Measurements from ENCODE around the gene ZNF398. TPM values are rescaled to one million over a fixed set of nuclear protein-coding genes. Genes with fewer than 3 reads are reported as not detected.

The ZNF398 gene
- total and polyA plus RNA-seq, 2 of the 13 experiments (the other 11 are each of a cell fraction or from before 2014, with no cell fraction given) = 3.0 to 8.9 TPM

DNA sequence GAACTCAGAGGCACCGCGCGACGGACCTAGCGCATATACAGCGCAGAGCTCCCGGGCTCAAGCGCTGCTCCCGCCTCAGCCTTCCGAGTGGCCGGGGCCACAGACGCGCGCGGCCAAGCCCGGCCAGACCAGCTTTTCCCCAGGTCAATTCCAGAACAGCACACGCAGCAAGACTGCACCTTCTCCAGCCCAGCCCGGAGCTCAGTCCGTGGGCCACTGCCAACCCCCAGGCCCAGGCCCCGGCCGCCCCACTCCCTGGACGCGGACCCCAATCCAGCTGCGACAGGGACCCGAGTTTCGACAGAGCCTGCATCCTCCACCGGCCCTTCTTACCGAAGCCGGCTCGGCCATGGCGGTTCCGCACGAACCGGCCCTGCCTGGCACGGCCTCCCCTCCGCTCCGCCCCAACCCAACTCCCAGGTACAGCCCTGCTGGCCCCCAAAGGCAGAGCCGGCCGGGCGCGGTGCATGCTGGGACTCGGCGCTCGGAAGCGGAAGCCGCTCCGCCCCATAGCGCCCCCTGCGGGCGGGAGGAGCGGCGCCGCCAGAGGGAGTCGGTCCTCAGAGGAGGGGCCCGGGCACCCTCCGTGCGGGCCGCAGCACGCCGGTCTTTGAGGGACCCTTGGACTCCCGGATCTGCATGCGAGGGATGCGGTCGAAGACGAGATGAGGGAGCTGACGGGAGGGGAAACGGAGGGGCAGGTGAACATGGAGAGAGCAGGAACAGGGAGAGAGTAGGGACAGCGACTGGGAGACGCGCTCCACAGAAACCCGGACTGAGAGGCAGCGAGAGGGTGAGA lies 21.2 kb upstream of the ZNF398 start, which contains the start of gene ZNF425 (continued):
- TF ChIP-seq ZNF782 (CRISPR knock-in tag; IDR thresholded peaks at IDR 0.05; ENCODE audit: borderline replicate concordance) (peak; percentile 93; the same call in 1 of the 2 replicates), MYNN (CRISPR knock-in tag; IDR thresholded peaks at IDR 0.05; ENCODE audit: low read depth) (peak; percentile 79; the same call in 1 of the 2 replicates), ZNF564 (CRISPR knock-in tag; IDR thresholded peaks at IDR 0.05) (peak; percentile 88), SP140L (CRISPR knock-in tag; IDR thresholded peaks at IDR 0.05; ENCODE audit: borderline replicate concordance) (no peak), SRSF1 (optimal IDR thresholded peaks at IDR 0.05; ENCODE audit: low read depth, low read length) (peak; percentile 93), ZFX (CRISPR knock-in tag; IDR thresholded peaks at IDR 0.05; ENCODE audit: low read depth) (peak; percentile 98), KLF11 (CRISPR knock-in tag; IDR thresholded peaks at IDR 0.05) (no peak), ZNF792 (CRISPR knock-in tag; IDR thresholded peaks at IDR 0.05) (peak; percentile 75)
- TF ChIP-seq, protein P1, sequence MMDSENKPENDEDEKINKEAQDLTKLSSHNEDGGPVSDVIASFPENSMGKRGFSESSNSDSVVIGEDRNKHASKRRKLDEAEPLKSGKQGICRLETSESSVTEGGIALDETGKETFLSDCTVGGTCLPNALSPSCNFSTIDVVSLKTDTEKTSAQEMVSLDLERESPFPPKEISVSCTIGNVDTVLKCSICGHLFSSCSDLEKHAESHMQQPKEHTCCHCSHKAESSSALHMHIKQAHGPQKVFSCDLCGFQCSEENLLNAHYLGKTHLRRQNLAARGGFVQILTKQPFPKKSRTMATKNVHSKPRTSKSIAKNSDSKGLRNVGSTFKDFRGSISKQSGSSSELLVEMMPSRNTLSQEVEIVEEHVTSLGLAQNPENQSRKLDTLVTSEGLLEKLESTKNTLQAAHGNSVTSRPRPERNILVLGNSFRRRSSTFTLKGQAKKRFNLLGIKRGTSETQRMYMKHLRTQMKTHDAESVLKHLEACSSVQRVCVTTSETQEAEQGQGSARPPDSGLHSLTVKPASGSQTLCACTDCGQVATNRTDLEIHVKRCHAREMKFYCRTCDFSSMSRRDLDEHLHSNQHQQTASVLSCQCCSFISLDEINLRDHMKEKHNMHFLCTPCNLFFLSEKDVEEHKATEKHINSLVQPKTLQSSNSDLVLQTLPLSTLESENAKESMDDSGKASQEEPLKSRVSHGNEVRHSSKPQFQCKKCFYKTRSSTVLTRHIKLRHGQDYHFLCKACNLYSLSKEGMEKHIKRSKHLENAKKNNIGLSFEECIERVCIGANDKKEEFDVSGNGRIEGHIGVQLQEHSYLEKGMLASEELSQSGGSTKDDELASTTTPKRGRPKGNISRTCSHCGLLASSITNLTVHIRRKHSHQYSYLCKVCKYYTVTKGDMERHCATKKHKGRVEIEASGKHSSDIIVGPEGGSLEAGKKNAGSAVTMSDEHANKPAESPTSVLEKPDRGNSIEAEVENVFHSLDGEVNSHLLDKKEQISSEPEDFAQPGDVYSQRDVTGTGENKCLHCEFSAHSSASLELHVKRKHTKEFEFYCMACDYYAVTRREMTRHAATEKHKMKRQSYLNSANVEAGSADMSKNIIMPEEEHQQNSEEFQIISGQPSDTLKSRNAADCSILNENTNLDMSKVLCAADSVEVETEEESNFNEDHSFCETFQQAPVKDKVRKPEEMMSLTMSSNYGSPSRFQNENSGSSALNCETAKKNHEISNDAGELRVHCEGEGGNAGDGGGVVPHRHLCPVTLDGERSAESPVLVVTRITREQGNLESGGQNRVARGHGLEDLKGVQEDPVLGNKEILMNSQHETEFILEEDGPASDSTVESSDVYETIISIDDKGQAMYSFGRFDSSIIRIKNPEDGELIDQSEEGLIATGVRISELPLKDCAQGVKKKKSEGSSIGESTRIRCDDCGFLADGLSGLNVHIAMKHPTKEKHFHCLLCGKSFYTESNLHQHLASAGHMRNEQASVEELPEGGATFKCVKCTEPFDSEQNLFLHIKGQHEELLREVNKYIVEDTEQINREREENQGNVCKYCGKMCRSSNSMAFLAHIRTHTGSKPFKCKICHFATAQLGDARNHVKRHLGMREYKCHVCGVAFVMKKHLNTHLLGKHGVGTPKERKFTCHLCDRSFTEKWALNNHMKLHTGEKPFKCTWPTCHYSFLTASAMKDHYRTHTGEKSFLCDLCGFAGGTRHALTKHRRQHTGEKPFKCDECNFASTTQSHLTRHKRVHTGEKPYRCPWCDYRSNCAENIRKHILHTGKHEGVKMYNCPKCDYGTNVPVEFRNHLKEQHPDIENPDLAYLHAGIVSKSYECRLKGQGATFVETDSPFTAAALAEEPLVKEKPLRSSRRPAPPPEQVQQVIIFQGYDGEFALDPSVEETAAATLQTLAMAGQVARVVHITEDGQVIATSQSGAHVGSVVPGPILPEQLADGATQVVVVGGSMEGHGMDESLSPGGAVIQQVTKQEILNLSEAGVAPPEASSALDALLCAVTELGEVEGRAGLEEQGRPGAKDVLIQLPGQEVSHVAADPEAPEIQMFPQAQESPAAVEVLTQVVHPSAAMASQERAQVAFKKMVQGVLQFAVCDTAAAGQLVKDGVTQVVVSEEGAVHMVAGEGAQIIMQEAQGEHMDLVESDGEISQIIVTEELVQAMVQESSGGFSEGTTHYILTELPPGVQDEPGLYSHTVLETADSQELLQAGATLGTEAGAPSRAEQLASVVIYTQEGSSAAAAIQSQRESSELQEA (CRISPR knock-in tag; IDR thresholded peaks at IDR 0.05; ENCODE audit: not compliant biosample characterization) = no peak
- TF ChIP-seq, protein P2, sequence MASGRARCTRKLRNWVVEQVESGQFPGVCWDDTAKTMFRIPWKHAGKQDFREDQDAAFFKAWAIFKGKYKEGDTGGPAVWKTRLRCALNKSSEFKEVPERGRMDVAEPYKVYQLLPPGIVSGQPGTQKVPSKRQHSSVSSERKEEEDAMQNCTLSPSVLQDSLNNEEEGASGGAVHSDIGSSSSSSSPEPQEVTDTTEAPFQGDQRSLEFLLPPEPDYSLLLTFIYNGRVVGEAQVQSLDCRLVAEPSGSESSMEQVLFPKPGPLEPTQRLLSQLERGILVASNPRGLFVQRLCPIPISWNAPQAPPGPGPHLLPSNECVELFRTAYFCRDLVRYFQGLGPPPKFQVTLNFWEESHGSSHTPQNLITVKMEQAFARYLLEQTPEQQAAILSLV (CRISPR knock-in tag; IDR thresholded peaks at IDR 0.05; ENCODE audit: borderline replicate concordance) = peak; percentile 25; the same call in 1 of the 2 replicates
- TF ChIP-seq, protein P3, sequence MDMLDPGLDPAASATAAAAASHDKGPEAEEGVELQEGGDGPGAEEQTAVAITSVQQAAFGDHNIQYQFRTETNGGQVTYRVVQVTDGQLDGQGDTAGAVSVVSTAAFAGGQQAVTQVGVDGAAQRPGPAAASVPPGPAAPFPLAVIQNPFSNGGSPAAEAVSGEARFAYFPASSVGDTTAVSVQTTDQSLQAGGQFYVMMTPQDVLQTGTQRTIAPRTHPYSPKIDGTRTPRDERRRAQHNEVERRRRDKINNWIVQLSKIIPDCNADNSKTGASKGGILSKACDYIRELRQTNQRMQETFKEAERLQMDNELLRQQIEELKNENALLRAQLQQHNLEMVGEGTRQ (IDR thresholded peaks at IDR 0.05; ENCODE audit: low read depth, low read length) = no peak
- TF ChIP-seq, protein P3 (CRISPR knock-in tag; IDR thresholded peaks at IDR 0.05; ENCODE audit: borderline replicate concordance) = peak; percentile 51; the same call in 1 of the 2 replicates
- TF ChIP-seq, protein P4, sequence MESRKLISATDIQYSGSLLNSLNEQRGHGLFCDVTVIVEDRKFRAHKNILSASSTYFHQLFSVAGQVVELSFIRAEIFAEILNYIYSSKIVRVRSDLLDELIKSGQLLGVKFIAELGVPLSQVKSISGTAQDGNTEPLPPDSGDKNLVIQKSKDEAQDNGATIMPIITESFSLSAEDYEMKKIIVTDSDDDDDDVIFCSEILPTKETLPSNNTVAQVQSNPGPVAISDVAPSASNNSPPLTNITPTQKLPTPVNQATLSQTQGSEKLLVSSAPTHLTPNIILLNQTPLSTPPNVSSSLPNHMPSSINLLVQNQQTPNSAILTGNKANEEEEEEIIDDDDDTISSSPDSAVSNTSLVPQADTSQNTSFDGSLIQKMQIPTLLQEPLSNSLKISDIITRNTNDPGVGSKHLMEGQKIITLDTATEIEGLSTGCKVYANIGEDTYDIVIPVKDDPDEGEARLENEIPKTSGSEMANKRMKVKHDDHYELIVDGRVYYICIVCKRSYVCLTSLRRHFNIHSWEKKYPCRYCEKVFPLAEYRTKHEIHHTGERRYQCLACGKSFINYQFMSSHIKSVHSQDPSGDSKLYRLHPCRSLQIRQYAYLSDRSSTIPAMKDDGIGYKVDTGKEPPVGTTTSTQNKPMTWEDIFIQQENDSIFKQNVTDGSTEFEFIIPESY (CRISPR knock-in tag; IDR thresholded peaks at IDR 0.05) = peak; percentile 87
